CD1c-positive myeloid dendritic cell (primary cell): ENCODE data around the gene DSE.
A peak's percentile ranks its signal among the peaks of the same experiment; 100 is the strongest.

Experiments used
- DNase-seq: peaks from one replicate; pipeline ENCODE4 v3.0.0-alpha.2; 2016; ENCODE audit errors: extremely low spot score

DSE gene

GRCh38 chr6:116362276-116362675 lies 8.5 kb upstream of the DSE start:
- DNase-seq, result no peak

GRCh38 chr6:116363759-116364158 lies 7.0 kb upstream of the DSE start:
- DNase-seq, result peak; percentile 88

DNA sequence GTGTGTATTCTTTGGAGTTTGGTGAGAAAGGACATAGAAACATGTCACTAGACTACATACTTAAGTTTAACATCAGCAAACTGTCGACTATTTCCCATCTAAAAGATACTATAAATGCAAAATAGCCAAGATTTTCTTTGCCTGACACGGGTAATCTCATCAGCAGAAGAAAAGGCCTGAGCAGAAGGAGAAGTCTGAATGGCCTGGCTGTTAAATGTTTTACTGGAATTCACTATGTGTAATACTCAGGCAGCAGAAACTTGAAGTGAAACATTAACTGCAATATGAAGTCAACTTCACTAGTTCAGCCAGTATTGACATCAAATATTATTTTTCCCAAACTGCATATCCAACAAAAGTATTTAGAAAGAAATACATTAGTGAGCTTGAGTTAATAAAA lies 6.4 kb upstream of the DSE start:
- peak; percentile 74 for DNase-seq

GRCh38 chr6:116365743-116366142 lies 5.0 kb upstream of the DSE start:
- DNase-seq, result no peak

DNA sequence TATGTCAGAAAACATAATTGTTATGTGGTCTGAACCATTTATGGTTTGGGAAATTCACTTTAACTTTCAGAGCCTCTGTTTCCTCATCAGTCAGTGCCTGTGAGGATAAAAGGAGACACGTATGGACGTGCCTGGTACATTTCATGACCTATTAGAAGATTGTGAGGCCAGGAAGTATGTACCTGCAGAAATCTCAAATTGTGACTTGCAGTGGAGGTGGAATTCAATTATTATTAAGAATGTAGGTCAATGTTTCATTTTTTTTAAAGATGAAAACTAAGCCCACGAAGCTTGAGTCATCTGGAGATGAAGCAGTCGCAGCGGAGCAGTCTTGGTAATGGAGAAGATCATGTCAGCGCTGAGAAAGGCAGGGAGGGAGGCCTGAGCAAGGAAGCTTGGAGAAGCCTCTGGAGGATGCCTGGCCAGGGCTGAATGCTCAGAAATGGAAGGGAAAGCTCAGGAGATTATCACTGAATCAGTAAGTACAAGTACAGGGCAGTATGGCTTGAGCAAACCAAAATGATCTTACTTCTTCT lies 3.9 kb upstream of the DSE start:
- no peak for DNase-seq

DNA sequence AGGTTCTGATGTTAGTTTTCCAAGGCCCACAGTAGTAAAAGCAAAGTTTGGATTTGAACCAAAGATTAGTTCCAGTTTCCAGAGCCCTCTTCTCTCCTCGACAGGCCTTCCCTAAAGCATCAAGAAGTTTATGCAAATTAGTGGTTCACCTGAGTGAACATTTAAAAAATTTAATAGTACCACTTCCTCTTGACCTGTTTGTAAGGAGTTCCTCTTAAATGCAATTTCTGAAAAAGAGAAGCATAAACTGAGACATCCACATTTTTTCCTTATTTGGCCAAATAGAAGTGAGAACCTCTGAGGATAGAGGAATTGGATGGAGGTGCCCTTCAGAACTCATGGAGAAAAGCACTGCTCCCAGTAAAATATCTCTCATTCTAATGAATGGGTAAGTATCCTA lies 1.2 kb upstream of the DSE start:
- DNase-seq, result peak; percentile 72

DNA sequence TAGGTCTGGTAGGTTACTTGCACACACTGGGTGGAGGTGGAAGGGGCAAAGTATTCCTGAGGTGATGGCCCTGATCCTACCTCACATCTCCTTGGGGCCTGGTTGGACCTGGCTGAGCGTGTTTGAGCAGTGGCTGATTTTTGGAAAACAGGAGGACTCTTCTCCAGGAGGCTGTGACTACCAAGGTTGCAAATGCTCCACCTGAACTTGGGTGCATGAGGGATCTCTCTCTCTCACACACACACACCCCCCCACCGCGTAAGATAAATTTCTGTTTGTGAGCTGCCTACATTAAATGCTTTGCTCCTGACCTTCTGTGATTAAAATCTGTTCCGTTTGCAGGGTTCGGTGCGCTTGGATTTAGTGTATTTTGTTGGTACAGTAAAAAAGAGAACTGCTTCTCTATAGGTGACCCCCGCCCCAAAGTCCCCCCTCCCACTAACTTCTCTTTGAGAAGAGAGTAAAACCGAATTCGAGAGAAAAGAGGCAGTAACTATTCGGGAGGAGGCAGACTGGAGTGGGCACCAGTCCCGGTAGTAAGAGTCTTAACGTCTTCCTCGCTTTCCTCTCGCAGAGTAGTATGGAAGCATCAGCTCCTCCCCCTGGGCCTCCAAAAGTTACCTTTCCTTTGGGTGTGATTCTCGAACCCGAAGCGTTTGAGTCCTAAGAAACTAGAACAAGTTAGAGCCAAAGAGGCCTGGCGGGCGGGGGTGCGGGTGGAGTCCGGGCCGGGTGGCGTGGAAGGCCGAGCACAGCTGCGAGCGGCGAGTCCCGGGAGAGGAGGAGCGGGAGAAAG lies 585 bp upstream of the DSE start:
- peak; percentile 62 for DNase-seq

GRCh38 chr6:116371120-116371917 lies 572 bp downstream of the DSE start:
- DNase-seq, result peak; percentile 59

GRCh38 chr6:116371918-116372209 lies 1.1 kb downstream of the DSE start:
- no peak for DNase-seq

DNA sequence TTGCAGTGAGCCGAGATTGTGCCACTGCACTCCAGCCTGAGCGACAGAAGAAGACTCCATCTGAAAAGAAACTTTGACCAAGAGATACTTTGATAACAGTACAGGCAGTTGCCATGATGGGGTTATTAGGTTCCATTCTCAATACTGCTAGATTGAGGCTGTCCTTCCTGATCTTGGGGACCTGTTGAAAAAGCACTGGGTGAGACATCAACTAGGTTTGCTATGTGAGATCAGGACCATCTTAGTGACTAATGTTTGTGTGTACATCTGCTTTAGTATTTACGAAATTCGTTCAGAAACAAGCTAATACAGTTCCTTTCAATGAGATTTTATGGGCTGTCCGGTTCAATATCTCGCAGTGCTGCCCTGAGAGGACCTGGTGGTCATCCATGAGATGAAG lies 2.6 kb downstream of the DSE start:
- no peak for DNase-seq

GRCh38 chr6:116373940-116374339 lies 3.2 kb downstream of the DSE start:
- DNase-seq, result no peak

- no peak for DNase-seq
Observed at GRCh38 chr6:116374586-116374985, 3.8 kb downstream of the DSE start.

- DNase-seq, result no peak
Observed at GRCh38 chr6:116375262-116375661, 4.5 kb downstream of the DSE start.

GRCh38 chr6:116376149-116376548 lies 5.4 kb downstream of the DSE start:
- no peak for DNase-seq

DNA sequence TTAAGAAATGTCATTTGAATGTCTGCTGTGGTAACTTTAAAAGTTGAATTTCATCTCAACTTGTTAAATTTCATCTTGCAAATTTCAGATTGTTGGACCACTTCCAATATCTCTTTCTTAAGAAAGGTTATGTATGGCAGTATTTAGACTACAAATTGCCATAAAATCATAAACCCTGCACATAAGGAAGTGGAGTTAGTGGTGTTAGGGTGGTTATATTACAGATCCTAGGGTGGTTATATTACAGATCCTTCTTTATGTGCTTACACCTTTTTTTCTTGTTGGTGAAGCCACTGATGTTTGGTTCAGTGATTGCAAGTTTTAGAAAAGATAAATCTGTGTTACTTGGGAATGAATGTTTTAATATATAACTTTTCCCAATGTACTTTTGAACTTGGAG lies 9.0 kb downstream of the DSE start:
- DNase-seq, result no peak

DNA sequence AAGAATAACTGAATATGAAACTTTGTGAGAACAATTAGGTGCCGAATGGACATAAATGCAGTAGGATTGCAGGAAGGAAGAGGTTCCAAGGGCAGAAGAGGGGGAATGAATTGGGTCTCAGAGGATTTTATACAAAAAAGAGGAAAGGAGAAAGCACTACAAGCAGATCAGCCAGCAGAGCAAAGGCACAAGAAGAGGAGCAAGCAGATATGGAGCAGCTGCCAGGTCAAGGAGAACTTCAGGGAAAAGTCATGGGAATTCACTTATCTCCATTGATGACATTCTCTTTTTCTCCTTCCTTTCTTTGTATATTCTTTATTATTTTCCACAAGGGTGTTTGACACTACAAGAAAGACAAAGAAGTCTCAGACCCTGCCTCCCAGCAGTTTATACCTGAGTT lies 9.6 kb downstream of the DSE start:
- DNase-seq, result no peak

DNA sequence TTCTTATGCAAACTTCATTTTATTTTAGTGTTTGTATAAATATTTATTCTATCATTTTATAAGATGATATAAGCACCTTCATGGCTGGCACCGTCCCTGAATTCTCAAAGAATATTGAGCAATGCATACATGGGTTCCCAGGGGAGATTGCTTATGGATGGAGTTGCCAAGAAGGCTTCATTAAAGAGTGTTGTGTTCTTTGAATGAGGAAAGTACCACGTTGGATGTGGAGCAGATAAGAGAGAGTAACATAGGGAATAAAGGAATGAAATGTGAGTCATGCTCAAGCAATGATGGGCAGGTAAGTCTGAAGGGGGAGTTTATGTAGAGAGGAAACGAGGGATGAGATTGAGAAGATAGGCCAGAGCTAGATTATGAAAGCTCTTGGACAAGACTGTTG lies 10.3 kb downstream of the DSE start:
- DNase-seq, result no peak

- DNase-seq, result no peak
Observed at GRCh38 chr6:116382587-116382986, 11.8 kb downstream of the DSE start.

DNA sequence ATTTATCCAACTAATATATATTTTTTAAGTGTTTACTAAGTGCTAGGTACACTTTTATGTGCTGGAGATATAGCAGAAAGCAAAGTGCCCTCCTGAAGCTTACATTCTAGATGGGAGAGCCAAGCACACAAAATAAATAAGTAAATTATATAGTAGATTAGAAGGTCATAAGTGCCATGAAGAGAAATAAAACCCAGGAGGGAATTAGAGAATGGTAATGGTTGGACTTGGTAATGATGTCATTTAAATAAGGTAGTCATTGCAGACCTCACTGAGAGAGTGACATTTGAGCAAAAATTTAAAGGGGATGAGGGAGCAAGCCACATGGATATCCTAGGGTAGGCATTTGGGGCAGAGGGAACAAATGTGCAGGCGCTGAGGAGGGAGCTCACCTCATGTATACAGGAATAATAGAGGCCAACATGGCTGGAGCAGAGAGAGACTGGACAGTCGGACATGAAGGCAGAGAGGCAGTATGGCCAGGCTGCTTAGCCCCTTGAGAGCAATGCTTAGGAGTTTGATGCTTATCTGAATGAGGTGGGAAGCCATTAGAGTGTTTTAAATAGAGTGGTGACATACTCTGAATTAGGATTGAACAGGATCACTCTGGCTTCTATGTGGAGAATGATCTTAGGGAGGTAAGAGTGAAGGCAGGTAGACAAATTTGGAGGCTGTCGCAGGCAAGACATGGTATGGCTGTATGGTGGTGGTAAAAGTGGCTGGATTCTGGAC lies 14.1 kb downstream of the DSE start:
- DNase-seq, result no peak

DNA sequence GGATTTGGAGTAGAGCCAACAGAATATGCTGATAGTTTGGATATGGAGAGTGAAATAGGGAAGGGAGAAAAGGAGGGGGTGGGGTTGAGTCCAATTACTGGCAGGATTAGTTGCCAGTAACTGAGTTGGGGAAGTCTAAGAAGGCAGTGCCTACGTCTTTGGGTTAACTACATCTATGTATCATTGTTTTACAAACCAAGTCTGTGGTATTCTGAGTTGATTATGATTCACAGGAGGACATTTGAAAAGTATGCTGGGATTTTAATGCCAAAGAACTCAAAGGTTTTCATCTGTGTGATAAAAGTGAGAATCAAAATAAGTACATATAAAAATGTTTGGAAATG lies 14.7 kb downstream of the DSE start:
- DNase-seq, result peak; percentile 75

DNA sequence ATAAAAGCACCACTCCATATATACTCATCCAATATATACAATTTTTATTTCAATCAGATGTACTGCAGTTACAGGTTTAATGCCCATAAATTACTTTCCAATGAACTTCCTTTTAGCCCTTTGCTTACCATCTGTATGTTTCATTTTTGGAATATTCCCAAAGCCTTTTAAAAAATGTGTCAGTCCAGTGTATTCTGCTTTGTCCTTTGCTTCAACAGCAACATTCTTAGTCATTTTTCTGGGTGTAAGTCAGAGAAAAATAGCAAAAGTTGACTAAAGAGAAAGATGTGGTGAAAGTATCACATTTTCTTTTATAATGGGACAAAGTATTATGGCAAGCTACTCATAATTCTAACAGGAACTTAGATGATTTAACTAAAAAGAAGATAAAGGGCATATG lies 15.2 kb downstream of the DSE start:
- no peak for DNase-seq

GRCh38 chr6:116386581-116387299 lies 16.0 kb downstream of the DSE start:
- peak; percentile 82 for DNase-seq
